Lower lobe of right lung (tissue), 2 donors: ENCODE measurements around the gene AGBL1. TPM values are rescaled to one million over a fixed set of nuclear protein-coding genes. Genes with fewer than 3 reads are reported as not detected.
"Not testable (repeated sequence)": the region's sequence is repeated elsewhere in the genome, so short reads cannot be mapped to it uniquely, and the experiment has no call there.

ENCODE experiments used
- ATAC-seq, 2 donors: fragments of 200-7000 bp; cut with Tn5 transposase; one replicate each; pipeline ENCODE4 v1.9.1; 2020 to 2022; ENCODE audit warnings: mild to moderate bottlenecking in 2 of 2, moderate library complexity in 2 of 2
- DNase-seq: peaks from one replicate; pipeline ENCODE4 v3.0.0-alpha.2; 2020
- H3K27ac ChIP-seq: fragments of 200-600 bp; one replicate; pipeline ENCODE4 v1.8.0; 2022
- H3K27me3 ChIP-seq: fragments of 200-600 bp; one replicate; pipeline ENCODE4 v1.8.0; 2022; ENCODE audit warnings: low read depth
- H3K36me3 ChIP-seq: fragments of 200-600 bp; one replicate; pipeline ENCODE4 v1.8.0; 2022; ENCODE audit warnings: mild to moderate bottlenecking
- H3K4me1 ChIP-seq: fragments of 200-600 bp; one replicate; pipeline ENCODE4 v1.8.0; 2022
- H3K4me3 ChIP-seq: fragments of 200-600 bp; one replicate; pipeline ENCODE4 v1.8.0; 2022; ENCODE audit warnings: mild to moderate bottlenecking
- H3K9me3 ChIP-seq: fragments of 200-600 bp; one replicate; pipeline ENCODE4 v1.8.0; 2022
- intact Hi-C: fragments of 100-400 bp; cut with DNase I; formaldehyde crosslinking; loops from one replicate; pipeline ENCODE4 v1.11.0; 2022
- total RNA-seq: library from RNA; stranded (reverse); fragmentation: NEBNext Ultra II Directional; extraction: Animal tissue kit (Norgen Biotek cat#: 25700); gene quantifications from one replicate; pipeline ENCODE4 v1.2.1, GENCODE V29; 2021
- TF ChIP-seq, protein P1 (sequence below): fragments of 200-600 bp; IDR thresholded peaks from one replicate; pipeline ENCODE4 v1.8.0; 2022; ENCODE audit warnings: antibody characterized with exemption, mild to moderate bottlenecking
- donor health status: DM: no; HTN: yes; CAD: no; lungs with severe emphysema.

Gene AGBL1
- total RNA-seq, 1 donor from 2014 or later: 12.0 TPM

DNA sequence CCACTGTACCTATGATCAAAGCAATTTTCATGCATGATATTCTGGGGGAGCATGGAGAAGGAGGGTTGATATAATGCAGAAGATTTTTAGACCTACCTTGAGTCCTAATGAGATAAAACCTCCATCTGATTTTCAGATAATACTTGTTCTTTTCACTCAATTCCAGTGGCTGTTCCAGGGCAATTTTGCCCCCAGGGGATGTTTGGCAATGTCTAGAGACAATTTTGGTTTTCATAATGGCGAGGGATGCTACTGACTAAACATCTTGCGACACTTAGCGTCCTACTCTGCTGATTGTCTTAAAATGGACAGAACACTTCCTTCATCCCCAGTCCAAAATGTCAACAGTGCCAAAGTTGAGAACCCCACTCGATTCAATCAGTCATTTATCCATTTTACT lies 26.6 kb downstream of the AGBL1 start:
- TF ChIP-seq, protein P1, sequence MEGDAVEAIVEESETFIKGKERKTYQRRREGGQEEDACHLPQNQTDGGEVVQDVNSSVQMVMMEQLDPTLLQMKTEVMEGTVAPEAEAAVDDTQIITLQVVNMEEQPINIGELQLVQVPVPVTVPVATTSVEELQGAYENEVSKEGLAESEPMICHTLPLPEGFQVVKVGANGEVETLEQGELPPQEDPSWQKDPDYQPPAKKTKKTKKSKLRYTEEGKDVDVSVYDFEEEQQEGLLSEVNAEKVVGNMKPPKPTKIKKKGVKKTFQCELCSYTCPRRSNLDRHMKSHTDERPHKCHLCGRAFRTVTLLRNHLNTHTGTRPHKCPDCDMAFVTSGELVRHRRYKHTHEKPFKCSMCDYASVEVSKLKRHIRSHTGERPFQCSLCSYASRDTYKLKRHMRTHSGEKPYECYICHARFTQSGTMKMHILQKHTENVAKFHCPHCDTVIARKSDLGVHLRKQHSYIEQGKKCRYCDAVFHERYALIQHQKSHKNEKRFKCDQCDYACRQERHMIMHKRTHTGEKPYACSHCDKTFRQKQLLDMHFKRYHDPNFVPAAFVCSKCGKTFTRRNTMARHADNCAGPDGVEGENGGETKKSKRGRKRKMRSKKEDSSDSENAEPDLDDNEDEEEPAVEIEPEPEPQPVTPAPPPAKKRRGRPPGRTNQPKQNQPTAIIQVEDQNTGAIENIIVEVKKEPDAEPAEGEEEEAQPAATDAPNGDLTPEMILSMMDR: no peak
- no peaks in the 10 kb centered on the region for H3K36me3 ChIP-seq
- H3K9me3 ChIP-seq: no peaks in the 10 kb centered on the region
- no peaks in the 10 kb centered on the region for H3K4me1 ChIP-seq
- no peak overlapping the region for H3K27ac ChIP-seq
- DNase-seq: no peak
- ATAC-seq: no peak
- intact Hi-C loops: no loop called here
- H3K4me3 ChIP-seq: no peak overlapping the region
- H3K27me3 ChIP-seq: no peaks in the 10 kb centered on the region

GRCh38 chr15:86115145-86115801 lies 35.6 kb downstream of the AGBL1 start:
- H3K4me1 ChIP-seq: no peaks in the 10 kb centered on the region
- H3K9me3 ChIP-seq: no peaks in the 10 kb centered on the region
- intact Hi-C loops: no loop called here
- H3K4me3 ChIP-seq: no peak overlapping the region
- H3K27me3 ChIP-seq: no peaks in the 10 kb centered on the region
- H3K27ac ChIP-seq: no peak overlapping the region
- no peak for ATAC-seq
- H3K36me3 ChIP-seq: no peaks in the 10 kb centered on the region
- DNase-seq: no peak
- TF ChIP-seq, protein P1: no peak

DNA sequence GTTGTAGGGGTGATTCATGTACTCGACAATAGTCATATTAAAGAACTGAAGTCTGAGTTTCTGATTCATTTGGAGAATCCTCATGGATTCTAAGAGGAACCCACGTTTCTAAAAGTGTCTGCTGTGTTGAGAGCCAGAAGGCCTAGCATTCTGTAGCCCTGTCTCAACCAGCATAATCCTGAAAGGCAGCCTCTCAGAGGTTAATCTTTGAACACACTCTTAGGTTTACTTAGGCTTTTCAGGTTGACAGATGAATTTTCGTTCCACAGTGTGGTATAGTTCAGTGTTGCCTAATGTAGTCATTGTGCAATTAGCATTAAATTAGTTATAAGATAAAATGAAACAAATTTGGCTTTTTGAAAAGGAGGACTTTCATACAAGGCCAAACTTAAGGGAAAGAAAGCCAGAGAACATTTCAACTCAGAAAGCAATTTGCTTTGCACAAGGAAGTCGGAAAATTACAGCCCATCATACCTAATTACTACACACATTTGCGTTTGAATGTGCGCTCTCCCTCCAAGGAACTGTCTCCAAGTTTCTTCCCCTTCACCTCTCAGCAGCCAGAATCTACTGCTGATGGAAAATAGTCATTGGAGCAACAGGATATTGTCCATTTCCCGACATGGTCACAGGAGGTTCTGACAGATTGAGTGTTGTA lies 42.0 kb downstream of the AGBL1 start:
- H3K36me3 ChIP-seq: no peaks in the 10 kb centered on the region
- H3K4me3 ChIP-seq: no peak overlapping the region
- H3K4me1 ChIP-seq: no peaks in the 10 kb centered on the region
- no peaks in the 10 kb centered on the region for H3K9me3 ChIP-seq
- no peak for DNase-seq
- peak; percentile 46 to 53 for ATAC-seq
- H3K27ac ChIP-seq: no peak overlapping the region
- intact Hi-C loops: no loop called here
- H3K27me3 ChIP-seq: no peaks in the 10 kb centered on the region
- TF ChIP-seq, protein P1: no peak

DNA sequence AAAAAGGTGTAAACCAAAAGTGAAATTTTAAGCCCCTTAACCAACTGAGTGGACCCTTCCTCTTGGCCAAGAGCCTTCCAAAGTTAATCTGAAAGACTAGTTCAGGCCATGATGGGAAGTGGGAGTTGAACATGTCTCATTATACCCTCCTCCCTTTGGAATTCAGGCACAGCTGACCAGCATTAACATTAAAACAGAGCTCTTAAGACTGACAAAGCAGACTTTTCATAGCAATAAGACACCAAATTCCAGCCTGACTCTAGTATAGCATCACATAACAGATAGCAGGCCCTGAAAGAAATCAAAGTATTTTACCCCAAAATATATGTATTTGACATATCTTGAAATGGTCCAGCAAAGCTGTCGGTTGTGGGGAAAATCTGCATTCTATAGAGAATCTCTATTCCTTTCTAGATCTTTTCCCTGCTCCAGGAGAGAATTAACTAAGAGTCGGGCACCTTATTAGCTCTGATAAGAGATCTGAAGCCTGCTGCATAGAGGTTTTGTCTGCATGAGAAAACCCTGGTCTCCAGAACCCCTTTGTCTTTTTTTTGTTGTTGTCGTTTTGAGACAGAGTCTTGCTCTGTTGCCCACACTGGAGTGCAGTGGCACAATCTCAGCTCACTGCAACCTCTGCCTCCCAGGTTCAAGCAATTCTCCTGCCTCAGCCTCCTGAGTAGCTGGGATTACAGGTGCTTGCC lies 43.2 kb downstream of the AGBL1 start:
- H3K4me1 ChIP-seq, intact Hi-C loops, ATAC-seq: not testable (repeated sequence)

GRCh38 chr15:86125775-86126174 lies 46.1 kb downstream of the AGBL1 start:
- DNase-seq: no peak
- no peak for ATAC-seq
- Histone ChIP-seq H3K9me3 (no peaks in the 10 kb centered on the region), H3K27me3 (no peaks in the 10 kb centered on the region), H3K36me3 (no peaks in the 10 kb centered on the region), H3K4me1 (no peaks in the 10 kb centered on the region), H3K4me3 (no peak overlapping the region), H3K27ac (no peak overlapping the region)
- TF ChIP-seq, protein P1: no peak
- intact Hi-C loops: no loop called here

More for the DNA sequence above, 43.2 kb downstream of the AGBL1 start:
- H3K4me3 ChIP-seq, DNase-seq, H3K27ac ChIP-seq, H3K27me3 ChIP-seq, H3K9me3 ChIP-seq, H3K36me3 ChIP-seq: not testable (repeated sequence)

DNA sequence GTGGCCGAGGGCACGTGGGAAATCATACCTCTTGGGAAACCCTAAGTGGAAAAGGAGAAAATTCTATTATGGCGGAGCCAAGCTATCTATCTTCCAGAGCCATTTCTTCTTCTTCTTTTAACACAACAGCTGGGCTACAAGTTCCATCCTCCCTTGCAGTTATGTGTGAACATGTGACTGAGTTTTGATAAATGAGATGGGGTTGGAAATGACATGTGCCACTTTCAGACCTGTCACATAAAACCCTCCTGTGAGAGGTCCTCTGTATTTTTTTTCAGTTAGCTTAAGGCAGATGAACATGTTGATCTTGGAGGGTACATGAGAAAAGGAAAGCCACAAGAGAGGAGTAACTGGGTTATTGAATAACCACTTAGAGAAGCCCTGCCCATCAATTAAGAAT lies 47.9 kb downstream of the AGBL1 start:
- ATAC-seq (no peak), DNase-seq (no peak)
- Histone ChIP-seq H3K36me3 (no peaks in the 10 kb centered on the region), H3K27me3 (no peaks in the 10 kb centered on the region), H3K4me3 (no peak overlapping the region), H3K4me1 (no peaks in the 10 kb centered on the region), H3K27ac (no peak overlapping the region), H3K9me3 (no peaks in the 10 kb centered on the region)
- TF ChIP-seq, protein P1: no peak
- intact Hi-C loops: no loop called here
